NCI-H524 (cell line): ENCODE measurements around the gene RHEX.

Source experiments
- DNase-seq, 2 experiments: peaks; one replicate each; lab custom pipeline; 2025; lab: John Stamatoyannopoulos, UW

Gene RHEX

DNA sequence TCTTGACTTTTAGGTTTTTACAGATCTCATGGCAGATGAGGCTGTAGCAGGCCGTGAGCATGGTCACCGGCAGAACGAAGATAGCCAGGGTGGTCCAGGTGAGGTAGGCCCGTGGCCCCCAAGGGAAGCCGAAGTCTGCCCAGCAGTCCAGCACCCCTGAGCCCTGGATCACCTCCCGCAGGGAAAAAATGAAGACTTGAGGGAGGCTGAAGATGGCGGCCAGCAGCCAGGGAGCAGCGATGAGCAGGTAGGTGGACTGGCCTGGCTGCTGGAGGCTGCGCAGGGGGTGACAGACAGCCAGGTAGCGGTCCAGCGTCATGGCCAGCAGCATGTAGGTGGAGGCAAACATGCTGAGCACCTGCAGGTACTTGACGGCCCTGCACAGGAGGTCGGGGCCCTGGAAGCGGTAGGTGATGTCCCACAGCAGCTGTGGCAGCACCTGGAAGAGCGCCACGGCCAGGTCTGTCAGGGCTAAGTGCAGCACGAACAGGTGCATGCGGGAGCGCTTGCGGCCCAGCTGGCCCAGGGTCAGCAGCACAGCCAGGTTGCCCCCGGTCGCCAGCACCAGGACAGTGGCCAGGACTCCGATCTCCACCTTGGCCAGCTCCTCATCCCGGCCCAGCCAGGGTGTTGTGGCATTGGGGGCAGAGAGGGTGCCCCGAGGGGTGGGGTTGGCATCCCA is 63.4 kb downstream of the RHEX start:
- no peak for DNase-seq

DNA sequence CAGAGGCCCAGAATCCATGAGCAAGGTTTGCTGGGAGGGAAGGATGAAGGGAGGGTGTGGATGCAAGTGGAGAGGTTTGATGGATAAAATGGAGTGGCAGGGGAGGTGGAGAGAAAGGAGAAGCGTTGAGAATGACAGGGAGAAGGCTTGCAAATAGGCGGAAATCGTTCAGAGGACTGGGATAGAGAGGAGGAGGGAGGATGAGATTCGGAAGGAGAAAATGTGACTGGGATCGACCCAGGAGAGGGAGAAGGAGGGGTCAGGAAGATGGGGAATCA is 63.8 kb downstream of the RHEX start:
- no peak for DNase-seq

DNA sequence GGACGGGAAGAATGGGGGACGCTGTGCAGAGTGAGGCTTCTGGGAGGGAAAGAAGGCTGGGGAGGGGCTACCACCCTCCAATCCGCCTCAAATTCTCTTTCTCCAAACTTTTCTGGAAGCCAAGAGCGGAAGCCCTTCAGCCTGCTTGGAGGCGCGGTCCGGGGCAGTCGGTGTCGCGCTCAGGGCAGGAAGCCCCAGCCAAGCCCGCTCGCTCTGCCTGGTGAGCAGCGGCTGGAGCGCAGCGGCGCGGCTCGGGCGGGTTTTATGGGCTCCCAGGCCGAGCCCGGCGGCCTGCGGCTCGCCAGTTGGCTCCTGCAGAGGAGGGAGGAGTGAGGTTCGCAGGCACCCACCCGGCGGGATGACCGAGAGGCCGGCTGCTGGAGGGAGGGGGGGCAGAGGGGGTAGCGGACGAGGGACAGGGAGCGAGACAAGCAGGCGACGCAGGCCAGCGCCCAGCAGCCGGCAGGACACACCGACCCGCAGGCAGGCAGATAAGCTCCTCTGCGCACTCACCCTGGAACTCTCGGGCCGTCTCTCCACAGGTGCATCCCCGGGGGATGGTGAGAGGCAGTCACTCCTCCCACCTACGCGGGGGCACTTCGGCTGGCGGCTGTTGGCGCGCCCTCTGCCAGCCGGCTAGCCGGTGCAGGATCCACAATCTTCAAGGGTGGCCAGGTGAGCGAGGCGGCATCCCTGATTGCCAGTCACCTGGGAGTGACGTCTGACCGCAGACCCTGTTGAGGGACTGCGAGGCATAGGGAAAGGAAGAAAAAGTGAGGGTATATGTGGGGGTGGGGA is 64.4 kb downstream of the RHEX start, which contains the start of gene AVPR1B:
Gene AVPR1B (minus strand): TSS at position 238 of the 798 bp plus-strand sequence. CDS start 498 bp downstream, outside the sequence.
- DNase-seq = peak; percentile 18 to 64

DNA sequence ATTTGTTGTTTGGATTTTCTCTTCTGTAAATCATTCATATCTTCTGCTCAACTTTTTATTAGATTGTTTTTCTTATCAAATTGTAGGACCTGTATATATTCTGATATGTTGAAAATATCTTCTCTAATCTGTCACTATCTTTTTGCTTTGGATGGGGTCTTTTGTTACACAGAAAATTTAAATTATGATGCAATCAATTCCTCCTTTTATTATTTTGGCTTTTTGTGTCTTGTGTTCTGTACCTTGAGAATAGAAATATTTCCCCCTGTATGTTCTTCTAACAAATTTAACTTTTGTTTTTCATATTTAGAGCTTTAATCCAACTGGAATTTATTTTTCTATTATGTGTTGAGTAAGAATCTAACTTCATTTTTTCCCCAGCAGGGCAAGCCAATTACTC is 67.4 kb downstream of the RHEX start:
- DNase-seq = no peak

DNA sequence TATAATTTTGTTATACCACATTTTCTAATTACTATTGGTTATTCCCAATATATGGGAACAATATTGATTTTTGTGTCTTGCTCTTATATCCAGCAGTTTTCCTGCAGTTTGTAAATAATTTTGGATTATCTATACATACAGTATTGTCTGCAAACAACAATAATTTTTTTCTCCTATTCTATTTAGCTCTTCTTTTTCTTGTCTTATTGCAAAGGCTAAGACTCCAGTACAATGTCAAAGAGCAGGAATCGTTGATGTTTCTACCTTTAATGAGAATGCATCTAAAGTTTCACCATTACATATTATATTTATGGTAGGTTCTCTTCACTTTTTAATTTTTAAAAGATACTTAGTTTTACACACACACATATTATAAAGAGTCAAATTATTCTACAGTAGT is 68.3 kb downstream of the RHEX start:
- no peak for DNase-seq

DNA sequence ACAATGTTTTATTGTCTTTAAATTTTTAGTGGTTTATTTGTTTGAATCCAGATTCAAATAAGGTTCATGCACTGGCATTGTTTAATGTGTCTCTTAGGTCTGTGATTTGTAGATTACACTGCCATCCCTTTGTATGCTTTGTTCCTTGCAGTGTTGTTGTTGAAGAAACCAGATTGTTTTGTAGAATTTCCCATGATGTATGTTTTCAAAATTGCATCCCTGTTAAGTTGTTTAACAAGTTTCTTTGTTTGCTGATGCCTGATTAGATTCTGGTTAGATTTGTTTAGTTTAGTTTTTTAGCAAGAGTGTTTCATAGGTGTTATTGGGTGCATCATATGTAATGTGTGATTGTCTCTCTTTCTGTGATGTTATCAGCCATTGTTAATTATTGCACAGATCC is 69.7 kb downstream of the RHEX start:
- DNase-seq = no peak

DNA sequence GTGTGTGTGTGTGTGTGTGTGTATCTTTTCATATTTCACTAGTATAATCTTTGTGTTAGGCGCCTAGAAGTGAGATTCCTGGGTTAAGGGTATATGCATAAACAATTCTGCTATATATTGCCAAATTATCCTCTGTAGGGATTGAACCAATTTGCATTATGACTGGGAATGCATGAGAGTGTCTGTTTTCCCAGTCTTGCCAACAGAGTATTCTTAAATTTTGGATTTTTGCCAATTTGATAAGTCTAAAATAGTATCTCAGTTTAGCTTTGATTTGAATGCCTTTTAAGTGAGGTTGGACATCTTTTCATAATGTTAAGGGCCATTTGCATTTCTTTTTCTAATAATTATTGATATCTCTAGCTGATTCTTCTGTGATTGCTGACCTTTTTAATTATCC is 72.4 kb downstream of the RHEX start:
- no peak for DNase-seq

DNA sequence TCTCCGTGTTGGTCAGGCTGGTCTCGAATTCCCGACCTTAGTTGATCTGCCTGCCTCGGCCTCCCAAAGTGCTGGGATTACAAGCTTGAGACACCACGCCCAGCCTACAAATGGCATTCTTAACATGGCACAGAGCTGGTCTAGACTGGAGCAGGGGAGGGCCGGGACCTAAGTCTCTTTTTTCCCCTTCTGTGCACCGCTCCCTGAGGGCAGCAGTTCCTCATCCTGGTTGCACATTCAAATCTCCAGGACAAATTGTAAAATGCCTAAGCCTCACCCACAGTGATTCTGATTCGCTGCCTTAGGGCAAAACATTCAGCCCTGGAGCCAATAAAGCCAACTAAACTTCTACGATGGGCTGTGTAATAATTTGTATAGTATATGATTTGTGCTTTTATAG is 74.4 kb downstream of the RHEX start:
- no peak for DNase-seq

DNA sequence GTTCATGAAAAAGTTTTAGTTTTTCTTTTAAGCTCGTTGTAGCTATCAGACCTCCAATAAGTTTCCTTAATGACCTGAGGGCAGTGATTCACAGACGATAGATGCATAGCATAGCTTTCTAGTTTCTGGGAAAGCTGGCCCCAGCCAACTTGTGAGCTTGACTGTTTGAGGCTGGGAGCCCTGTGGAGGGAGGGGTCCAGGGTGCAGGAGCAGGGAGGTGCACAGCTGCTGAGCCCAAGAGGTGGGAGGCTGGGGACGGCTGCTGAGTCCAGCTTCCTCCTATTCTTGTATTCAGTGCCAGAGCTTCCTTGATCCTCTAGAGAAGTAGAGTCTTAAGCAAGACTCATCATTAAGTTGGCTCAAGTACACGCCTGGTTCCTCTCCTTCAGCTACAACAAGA is 75.2 kb downstream of the RHEX start:
- DNase-seq = no peak

DNA sequence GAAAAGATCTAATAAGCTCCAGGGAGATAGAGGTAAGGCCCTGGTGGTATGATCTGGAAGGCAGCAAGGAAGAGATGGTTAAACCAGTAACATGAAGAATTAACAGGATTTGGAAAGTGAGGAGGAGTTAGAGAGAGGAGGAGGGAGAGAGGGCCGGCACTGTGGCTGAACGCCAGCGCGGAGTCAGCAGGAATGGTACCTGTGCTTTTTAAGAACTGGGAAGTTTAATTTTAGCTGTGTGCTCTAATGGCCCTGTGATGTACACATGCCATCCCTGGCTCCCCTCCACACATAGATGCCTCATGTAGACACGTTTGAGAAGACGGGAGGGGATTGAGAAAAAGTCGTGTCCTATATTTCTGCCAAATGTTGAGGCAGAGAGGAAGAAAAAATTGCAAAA is 78.1 kb downstream of the RHEX start:
- no peak for DNase-seq

DNA sequence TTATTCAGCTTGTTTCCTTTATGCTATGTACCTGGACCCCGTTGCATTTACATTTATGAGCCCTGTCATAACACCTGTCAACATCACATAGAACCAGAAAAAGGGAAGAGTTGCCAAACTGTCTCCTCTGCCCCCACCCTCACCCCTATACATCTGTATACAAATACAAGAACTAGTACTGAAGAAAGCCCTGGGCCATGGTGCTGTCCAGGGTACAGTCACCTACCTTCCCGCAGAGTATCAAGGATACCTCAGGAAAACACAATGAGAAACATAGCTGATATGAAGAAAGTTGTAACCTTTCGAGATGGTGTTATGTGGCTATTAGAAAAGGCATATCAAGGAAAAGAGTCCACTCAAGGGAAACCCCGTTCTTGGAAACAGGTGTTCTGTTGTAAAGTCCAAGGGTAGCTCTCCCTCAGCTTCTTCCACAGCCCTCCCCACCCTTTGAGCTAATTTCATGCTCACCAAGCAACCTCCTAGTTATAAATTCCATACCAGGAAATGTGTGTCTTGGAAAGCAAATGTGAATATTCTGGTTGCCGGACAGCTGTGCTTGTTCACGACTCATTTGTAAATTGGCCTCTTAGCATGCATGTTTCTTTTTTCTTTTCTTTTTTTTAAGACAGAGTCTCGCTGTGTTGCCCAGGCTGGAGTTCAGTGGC is 80.9 kb downstream of the RHEX start:
- DNase-seq = no peak

DNA sequence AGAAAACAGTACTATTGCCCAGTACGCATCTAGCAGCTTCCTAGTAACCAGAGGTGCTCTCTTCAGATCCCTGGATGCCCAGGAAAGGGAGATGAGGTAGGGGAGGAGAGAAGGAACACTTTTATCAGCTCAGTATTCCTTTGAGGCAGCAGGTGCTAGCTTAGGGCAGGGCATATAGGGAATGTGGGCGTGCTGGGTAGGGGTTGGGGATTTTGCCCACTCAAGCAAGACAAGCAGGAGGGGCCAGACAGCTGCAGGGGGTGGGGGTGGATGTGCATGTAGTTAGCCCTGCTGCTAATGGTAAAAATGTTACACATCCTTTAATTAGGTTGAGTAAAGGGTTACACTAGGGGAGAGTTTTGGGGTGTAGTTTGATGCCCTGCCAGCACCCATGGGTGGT is 82.3 kb downstream of the RHEX start:
- peak; percentile 44 to 73 for DNase-seq

DNA sequence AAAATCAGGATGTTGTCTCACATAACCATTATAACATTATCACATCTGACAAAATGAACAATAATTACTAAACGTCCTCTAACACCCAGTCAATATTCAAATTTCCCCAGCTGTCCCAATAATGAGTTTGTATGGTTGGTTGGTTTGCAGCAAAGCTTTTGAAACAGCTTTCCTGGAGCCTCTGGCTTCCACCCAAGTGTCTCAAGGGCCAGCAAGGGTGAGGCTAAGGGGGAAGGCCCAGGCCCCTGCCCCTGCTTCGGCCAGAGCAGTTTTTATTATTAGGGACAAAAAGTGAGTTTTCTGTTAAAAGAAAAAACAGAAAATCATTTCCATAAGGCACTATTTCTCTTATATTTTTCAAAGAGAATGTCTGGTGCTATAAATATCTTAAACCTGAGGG is 83.3 kb downstream of the RHEX start:
- DNase-seq = peak in 1 of 2 experiments; percentile 42

DNA sequence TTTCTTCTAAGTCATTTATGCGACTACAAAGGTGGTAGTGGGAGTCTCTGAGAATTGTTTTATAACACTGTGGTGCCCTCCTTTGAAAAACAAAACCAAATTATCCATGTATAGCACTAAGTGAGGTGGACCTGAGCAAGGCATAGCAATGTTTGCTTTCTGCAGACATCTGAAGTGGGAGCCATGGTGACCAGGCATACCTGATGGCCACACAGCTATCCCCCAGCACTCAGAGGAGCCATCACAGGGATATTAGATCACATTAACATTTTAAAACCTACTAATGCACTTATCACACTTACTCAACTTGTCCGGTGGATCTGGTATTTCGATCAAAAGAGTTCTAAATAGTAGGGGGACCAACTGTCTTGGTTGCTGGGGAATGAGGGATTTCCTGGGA is 89.0 kb downstream of the RHEX start:
- DNase-seq = no peak

DNA sequence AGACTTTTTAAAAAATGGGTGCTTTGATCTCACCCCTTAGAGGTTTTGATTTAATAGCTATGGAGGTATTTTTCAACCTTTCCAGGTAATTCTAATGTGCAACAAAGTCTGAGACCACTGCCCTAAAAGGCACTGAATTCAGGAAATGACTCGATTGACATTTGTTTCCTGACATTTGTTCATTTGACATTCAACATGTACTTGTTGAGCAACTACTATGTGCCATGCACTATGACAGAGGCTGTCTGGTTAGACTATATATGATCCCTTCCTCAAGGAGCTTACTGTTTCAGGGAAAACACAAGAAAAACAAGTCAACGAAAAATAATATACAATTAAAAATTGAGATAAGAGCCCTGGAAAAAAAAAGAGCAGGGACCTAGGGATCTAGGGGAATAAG is 89.8 kb downstream of the RHEX start:
- DNase-seq = no peak

DNA sequence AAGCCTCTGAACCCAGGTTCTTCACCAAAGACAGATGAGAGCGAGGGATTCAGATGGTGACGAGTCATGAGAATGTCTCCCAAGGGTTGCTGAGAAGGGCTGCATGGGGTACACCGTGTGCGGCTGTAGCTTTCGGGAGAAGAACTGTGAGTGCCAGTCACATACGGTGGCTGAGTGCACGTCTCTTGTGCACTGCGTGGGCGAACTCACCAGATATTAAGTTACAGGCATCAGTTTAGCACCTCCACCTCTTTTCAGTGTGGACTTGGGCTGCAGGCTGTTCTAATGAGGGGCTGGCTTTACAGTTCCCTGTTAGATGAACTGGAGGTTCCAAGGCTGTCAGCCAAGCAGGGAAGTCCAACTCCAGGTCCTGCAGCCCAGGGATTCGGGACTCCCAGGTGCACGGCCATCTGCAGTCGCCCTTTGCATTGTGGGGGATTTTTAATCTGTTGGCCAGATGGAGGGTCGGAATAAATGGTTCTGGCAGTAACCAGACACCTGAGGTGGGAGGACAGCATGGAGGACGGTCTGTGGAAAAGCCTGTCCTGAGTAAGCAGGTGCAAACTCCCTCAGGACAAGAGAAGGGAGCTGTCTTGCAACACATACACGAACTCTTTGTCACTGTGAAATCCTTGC is 90.7 kb downstream of the RHEX start:
- peak; percentile 77 to 93 for DNase-seq

DNA sequence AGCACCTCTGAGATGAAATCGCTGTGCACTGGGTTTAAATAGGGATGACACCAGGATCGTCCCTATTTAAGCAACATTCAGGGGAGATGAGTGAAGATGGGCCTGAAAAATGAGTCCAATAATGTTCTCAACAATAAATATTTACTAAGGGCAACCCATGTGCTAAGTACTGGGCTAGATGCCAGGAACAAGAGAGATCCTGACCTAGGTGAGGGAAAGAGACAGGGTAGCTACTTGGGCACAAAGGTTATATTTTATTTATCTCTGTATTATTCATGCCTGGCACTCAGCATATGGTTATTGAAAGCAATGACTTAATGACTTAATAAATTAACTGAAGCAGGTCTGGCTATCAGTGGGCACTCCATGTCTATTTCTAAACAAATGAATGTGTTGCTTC is 91.6 kb downstream of the RHEX start:
- DNase-seq = no peak

DNA sequence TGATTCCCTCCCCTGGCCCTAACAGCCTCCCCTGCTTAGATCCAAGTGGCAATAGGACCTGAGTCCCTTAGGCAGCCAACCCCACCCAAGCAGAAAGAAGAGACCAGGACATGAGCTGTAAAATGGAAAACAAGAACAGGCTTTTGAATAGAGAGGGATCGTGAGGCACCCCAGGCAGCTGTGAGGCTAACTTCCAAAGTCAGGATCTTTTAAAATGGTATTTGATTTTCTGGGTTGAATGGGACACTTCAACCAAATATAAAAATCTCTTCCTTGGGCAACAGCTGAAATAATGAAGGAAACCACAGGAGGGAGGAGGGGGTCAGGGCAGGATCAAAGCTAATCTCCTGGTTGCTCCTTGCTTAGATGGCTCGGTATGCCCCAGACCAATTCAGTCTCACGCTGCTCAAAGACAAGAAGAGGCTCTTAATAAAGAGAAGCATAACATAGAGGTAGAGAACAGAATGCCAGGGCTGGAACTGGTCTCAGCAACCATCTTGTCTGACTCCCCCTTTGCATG is 92.9 kb downstream of the RHEX start:
- no peak for DNase-seq
